22Rv1 (cell line): ENCODE results near the gene TRUB2.

Source experiments
- CTCF ChIP-seq: fragments of 450-650 bp; IDR thresholded peaks from 2 replicates; pipeline ENCODE4 v1.5.1; 2017; ENCODE audit warnings: mild to moderate bottlenecking
- ZFX ChIP-seq: fragments of 450-650 bp; IDR thresholded peaks from 2 replicates; pipeline ENCODE4 v1.6.1; 2017; ENCODE audit warnings: antibody characterized with exemption, borderline replicate concordance

- no peak for TF ChIP-seq CTCF
- TF ChIP-seq ZFX, result no peak
These were observed 15.7 kb upstream of the TRUB2 start for GRCh38 chr9:128337936-128338335.
